GM21619 (cell line): ENCODE measurements around the gene ATF4.
"Not testable (repeated sequence)": the region's sequence is repeated elsewhere in the genome, so short reads cannot be mapped to it uniquely, and the experiment has no call there.

Experiments used
- ATAC-seq: cut with Tn5 transposase; IDR thresholded peaks from one replicate; pipeline ENCODE4 v1.9.1; 2021; ENCODE audit not compliant: unreplicated experiment

The ATF4 gene

DNA sequence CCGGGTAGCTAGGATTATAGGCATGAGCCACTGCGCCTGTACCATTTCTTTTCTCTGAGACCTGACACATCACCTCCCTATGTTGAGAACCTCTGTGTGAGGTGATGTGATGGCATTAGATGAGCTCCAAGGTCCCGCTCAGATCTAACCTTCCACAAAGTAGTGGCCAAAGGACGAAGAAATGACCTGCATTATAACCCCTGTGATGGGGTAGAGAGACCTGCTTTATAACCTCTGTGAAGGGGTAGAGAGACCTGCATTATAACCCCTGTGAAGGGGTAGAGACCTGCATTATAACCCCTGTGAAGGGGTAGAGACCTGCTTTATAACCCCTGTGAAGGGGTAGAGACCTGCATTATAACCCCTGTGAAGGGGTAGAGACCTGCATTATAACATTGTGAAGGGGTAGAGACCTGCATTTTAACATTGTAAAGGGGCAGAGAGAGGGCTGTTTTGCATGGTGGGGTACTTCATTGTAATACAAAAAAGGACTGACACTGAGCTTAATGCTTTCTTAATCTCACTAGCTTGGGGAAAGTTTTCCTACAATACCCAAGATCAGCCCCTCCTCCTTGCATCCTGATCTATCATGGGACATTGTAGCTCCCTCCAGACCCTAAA, 9.7 kb upstream of the ATF4 start:
- no peak for ATAC-seq

DNA sequence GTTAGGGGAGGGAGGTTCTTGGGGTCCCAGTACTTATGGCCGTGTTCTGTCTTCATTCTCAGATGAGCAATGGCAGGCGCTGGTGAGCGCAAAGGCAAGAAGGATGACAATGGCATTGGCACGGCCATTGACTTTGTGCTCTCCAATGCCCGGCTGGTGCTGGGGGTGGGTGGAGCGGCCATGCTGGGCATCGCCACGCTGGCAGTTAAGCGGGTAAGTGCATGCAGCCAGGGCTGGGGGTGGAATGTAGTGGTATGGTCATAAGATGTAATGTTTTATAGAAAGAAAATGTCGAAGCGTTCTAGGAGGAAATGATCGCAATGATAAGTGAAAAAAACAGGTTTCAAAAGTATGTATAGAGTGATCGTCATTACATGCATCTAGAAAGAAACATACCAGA, 9.1 kb upstream of the ATF4 start:
- ATAC-seq, result no peak

DNA sequence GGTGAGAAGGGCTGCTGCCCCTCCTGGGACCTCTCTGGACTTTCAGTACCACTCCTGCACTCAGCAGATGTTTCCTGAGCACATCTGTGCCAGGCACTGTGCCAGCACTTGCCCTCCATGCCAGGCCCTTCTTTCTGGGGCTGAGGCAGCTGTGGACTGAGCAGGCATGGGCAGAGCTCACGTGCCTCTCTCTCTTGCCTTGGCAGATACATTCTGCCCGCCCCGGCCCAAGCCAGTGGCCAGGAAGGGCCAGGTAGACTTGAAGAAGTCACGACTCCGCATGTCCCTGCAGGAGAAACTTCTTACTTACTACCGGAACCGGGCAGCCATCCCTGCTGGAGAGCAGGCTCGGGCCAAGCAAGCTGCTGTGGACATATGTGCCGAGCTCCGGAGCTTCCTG, 8.3 kb upstream of the ATF4 start:
- ATAC-seq, result no peak

DNA sequence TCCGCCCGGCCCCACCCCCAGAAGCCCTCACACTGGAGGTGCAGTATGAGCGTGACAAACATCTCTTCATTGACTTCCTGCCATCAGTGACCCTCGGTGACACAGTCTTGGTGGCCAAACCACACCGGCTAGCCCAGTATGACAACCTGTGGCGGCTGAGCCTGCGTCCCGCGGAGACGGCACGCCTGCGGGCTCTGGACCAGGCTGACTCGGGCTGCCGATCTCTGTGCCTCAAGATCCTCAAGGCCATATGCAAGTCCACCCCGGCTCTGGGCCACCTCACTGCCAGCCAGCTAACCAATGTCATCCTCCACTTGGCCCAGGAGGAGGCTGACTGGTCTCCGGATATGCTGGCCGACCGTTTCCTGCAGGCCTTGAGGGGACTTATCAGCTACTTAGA, 6.6 kb upstream of the ATF4 start:
- no peak for ATAC-seq

DNA sequence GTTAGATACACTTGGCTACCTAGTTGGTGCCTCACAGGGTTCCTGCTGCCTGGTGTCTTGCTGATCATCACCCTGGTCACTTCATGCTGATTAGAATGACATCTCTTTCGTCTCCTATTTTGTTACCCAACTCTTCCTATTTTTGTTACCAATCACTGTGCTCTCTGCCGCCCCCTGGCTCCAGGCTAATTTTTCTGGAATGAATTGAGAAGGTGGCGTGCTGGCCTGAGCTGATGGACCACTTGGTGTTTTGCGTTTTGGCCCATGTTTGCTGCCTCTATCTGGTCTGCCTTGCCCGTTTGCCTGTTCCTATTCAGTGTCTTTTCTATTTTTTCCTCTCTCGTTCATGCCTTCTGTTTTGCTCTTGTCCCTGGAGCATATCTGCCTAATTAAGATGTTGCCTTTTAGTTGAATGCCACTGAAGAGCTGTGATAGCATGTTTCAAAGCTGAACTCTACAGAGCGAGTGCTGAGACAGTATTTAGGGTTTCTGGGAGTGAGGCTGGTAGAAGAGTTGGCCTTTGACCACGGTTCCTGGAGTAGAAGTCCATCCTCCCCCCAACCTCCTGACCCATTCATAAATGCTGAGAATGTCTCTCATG, 5.9 kb upstream of the ATF4 start:
- ATAC-seq, result no peak

DNA sequence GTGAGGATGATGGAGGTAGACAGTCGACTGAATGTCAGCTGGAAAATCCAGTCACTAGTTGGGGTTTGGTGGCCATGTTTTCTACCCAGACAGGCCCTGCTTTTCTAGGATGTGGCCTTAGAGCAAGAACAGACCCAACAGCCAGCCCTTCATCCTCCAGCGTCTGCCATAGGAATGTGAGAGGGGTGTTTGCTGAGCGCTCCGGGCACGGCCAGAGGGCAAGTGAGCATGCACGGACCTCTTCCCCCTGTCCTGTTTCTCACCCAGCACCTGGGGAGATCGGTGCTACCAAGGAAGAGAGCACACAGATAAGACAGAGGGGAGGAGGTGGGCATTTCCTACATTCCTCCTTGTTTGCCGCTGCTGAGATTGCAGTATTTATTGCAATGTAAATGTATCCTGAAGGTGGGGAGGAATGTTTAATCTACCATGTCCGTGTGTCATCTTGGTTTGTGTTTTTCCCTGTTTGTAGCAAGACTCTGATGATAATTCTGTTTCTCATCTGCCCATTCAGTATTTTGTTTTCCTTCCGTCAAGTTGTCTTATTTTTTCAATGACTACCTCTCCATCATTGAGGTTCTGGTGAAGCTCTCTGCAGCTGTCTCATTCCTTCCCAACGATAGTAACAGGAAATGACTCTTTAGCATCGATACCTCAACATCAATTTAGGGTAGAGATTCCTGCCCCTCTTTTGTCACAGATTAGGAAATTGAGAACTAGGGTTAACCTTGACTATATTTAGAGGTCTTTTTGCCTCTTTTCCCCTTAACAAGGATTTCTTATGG, 4.9 kb upstream of the ATF4 start:
- ATAC-seq, result no peak

DNA sequence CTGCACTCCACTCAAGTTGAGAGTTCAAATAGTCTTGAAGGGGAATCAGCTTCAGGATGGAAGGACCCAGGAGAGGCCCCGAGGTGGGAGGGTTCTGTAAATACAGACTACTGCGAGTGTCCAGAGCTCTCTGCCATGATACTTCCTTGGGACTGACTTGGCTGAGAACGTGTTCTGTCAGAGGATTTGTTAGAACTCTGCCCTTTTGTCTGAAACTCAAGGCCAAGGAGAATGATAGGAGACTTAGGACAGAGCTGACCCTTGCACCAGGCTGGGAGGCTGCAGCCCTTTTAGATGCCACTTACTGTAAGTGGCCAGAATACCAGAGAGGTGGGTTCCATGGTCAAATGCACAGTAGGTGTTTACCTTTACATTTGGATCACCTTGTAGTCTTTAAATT, 2.9 kb upstream of the ATF4 start:
- ATAC-seq, result no peak

DNA sequence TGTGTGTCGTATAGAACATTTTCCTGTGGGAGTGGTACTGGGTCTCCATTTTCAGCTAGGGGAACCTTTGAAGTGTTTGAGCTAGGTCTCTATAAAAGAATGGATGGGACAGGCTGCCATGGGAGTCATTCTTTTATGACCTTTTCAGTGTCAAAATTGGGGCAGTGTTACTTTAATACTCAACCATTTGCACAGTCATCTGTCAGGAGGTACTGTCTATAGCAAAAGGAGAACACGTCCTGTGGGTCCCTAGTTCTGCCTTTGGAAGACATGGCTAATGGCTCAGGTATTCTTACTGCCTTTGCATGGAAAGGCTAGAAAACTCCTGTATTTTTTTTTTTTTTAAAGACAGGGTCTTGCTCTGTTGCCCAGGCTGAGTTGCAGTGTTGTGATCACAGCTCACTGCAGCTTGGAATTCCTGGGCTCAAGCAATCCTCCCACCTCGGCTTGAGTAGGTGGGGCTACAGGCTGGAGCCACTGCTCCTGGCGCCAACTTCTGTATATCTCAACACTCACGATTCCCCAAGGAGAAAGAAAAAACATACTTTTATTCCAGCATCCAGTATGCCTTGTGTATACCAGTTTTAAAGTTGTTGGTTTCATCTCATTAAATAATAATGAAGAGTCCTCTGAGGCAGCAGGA, 2.1 kb upstream of the ATF4 start:
- ATAC-seq, result no peak

DNA sequence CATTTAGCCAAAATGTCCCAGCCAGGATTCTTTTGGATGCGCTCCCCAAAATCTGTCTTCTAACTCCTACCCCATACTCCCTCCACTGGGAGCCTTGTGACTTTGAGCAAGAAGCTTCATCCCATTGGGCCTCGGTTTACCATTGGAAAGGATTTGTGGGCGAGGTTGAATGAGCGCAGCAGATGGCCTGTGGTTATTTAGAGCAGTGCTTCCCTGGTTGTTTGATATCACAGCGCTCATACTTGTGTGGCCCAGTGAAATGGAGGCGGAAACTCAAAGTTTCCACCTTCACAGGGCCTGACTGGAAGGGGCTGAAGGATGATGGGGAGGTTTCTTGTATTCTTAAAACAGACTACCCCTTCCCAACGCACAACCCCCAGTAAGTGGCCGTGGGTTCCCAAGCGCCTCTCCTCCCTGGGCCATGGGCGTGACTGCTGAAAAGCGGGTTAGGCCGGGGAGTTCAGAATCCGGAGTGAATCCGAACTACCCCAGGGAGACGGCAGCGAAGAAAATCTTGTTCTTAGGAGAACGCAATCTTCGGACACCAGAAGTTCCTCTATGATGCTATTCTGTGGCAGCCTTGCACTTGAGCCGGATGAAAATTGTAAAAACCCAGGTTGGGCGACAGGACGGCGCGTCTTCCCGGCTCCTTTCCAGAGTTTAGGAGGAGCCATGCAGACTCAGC, 1.2 kb upstream of the ATF4 start:
- ATAC-seq, result no peak

DNA sequence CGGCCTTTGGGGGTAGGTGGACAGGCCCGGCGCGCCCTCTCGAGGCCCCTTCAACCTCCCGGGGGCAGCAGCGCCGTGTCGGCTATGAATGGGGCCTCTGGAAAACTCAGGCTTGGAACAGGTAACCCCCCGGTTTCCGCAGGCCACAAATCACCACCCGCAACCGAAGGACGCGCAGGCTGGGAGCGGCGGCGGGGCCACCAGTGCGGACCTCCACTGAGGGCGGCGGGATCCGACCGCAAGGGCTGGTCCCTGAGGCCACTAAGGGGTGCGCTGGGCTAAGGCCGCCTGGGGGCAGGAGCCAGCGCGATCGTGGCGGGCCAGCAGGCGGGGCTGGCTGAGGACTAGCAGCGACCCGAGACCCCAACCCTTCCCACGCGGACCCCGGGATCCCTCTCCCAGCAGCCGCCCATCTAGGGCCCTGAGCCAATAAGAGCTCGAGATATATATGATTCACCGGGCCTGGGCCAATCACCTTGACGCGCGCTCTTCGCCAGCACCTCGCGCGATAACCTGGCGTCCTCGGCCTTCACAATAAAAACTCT, 609 bp upstream of the ATF4 start:
- ATAC-seq, result peak; percentile 73

DNA sequence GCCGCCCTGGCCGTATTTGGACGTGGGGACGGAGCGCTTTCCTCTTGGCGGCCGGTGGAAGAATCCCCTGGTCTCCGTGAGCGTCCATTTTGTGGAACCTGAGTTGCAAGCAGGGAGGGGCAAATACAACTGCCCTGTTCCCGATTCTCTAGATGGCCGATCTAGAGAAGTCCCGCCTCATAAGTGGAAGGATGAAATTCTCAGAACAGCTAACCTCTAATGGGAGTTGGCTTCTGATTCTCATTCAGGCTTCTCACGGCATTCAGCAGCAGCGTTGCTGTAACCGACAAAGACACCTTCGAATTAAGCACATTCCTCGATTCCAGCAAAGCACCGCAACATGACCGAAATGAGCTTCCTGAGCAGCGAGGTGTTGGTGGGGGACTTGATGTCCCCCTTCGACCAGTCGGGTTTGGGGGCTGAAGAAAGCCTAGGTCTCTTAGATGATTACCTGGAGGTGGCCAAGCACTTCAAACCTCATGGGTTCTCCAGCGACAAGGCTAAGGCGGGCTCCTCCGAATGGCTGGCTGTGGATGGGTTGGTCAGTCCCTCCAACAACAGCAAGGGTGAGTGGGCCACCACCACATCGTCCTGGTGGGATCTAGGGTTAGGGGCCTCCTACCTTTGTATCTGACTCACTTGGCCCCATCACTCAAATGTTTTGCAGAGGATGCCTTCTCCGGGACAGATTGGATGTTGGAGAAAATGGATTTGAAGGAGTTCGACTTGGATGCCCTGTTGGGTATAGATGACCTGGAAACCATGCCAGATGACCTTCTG, 934 bp downstream of the ATF4 start:
- not testable (repeated sequence) for ATAC-seq

DNA sequence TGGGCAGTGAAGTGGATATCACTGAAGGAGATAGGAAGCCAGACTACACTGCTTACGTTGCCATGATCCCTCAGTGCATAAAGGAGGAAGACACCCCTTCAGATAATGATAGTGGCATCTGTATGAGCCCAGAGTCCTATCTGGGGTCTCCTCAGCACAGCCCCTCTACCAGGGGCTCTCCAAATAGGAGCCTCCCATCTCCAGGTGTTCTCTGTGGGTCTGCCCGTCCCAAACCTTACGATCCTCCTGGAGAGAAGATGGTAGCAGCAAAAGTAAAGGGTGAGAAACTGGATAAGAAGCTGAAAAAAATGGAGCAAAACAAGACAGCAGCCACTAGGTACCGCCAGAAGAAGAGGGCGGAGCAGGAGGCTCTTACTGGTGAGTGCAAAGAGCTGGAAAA, 1.7 kb downstream of the ATF4 start:
- ATAC-seq, result not testable (repeated sequence)

DNA sequence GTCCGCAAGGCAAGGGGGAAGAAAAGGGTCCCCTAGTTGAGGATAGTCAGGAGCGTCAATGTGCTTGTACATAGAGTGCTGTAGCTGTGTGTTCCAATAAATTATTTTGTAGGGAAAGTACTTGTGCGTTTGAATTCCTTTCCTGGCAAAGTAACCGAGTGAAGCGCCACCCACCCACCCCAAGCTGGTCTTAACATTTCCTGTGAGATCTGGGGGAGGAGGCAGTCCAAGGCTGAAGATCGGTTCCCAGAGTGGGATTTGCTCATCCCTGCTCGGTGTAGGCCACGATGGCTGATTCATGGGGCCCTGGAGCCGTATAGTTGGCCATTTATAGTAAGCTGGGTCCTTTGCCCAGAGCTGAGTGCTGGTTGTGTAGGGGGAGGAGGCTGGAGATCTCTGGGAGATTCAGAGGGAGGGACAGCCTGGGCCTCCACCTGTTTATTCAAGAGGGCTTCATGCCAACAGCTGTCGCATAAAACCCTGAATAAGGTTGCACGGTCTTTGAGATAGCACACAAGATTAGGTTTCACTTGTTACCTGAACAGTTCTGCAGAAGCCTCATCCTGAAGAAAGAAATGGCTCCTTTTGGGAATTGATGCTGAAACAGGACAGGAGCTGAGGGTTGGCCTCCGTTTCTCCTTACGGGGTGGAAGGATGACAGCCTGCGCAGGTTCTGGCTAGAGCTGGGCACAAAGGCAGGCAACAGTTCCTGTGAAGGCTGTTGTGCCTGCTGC, 2.4 kb downstream of the ATF4 start:
- no peak for ATAC-seq

DNA sequence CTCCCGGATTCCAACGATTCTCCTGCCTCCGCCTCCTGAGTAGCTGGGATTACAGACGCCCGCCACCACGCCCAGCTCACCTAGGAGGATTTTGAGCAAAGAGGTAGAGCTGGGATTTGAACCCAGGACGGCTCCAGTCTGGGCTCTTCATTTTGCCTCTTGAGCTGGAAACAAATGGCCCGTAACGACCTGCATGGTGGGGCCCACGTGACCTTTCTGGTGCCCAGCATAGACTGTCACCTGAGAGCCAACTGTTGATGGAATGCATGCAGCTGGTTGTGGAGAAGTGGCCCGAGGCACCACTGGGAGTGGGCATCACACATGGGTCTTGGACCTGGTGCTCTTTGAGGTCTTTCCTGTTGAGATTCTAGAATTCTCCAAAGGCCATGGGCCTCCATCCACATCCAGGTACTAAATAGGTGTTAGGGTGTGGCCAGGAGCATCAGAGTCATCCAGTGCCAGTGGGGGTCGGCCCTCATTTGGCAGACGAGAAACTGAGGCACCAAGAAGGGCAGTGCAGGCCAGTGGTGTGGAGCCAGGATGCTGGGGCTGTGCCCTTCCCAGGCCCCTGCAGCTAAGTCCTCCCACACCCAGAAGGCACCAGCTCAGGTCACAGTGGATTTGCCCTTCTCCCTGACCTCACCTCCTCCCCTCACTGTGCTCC, 3.9 kb downstream of the ATF4 start:
- ATAC-seq, result no peak

DNA sequence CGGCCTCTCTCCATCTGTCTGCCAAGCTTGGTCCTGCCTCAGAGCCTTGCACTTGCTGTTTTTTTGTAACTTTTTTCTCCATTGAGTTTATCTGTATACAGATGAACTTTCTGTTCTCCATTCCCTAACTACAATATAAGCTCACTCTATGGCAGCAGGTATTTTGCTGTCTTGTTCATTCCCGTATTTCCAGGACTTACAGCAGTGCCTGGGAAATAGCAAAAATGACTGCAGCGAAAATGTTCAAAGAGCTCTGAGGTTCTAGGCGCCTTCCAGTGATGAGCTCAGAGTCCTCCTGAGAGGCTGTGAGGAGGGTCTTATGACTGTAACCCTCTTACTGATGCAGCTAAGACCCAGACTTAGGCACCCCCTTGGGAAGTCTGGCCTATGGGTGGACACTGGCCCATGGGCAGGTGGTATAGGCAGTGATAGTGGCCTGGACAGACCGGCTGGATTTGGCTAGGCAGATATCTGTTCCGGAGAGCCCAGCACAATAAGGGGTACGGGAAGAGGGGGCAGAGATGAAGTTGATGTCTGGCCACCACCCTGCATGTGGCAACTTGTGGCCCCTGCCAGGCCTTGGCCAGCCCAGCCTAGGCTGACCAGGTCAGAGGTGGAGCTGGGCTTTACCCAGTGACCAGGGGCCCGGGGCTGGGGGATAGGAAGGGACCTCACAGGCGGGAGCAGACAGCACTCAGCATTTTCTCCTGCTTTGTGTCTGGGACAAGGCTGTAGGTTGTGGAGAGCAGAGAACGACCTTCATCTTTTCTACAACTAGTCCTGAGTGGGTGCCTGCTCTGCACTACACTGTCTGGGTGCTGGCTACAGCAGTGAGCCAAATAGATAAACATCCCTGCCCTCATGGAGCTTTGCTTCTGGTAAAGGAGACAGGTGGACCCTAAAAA, 4.6 kb downstream of the ATF4 start:
- ATAC-seq, result no peak

DNA sequence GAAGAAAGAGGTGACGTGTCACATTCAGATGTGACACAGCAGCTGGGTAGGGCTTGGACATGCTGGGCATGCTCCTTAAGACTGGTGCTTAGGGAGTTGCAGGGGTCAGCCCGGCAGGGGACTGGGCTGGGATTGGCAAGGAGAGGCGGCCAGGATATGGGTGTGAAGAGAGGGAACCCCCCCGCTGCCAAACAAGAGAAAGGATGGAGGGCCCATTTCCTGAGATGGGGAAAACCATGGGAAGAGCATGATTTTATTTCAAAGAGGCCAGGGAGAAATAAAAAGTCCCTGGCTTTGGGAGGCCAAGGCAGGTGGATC, 5.3 kb downstream of the ATF4 start:
- ATAC-seq, result no peak

DNA sequence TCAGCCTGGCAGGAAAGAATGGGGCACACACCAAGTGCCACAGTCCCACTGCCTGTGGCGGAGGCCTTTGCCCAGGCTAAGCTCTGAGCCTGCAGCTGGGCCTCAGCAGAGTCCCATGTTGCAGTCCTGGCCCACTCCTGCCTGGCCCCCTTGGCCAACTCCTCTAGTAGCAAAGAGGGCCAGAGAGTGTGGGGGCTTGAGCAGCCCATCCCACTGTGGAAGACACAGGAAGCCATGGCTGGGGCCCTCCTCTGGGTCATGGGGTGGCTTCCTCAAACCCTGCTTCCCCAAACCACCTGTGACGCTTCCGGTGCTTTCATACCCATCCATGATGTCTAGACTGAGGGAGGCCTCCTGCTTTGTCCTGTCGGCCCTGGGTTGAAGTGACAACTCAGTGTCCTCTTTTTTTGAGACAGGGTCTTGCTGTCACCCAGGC, 6.4 kb downstream of the ATF4 start:
- no peak for ATAC-seq

DNA sequence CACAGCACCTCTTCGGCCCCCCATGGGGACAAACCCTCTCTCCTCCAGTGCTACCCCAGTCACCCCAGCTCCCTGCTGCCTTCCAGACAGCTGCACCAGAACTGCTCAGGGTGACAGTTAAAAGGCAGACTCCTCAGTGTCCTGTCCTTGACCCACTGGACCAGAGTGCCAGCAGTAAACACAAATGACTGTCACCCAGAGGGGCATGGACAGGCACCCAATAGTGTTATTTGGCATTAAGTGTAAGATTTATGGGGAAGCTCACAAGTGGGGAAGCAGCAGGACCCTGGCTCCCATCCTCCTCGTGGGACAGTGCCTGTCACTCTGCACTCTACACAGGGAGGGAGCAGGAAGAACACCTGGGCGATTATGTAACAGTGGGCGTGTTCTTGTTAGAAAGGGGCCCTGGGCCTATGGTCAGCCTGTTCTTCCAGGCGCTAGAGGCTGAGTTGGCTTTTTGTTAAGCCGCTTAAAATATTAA, 7.2 kb downstream of the ATF4 start:
- ATAC-seq, result no peak
